Rectal smooth muscle tissue (tissue), 1 donor: Measurements from ENCODE around the gene RCN2.

Experiments
- H3K27ac ChIP-seq: one replicate; pipeline ENCODE4 v1.7.0; 2013; ENCODE audit warnings: low read depth, low read length, inconsistent platforms
- H3K27me3 ChIP-seq: one replicate; pipeline ENCODE4 v1.7.0; 2013; ENCODE audit warnings: low read length; ENCODE audit not compliant: control insufficient read depth, insufficient read depth
- H3K36me3 ChIP-seq: one replicate; pipeline ENCODE4 v1.7.0; 2013; ENCODE audit warnings: low read length; ENCODE audit not compliant: control insufficient read depth, insufficient read depth
- H3K4me1 ChIP-seq: one replicate; pipeline ENCODE4 v1.7.0; 2013; ENCODE audit warnings: low read length; ENCODE audit not compliant: control insufficient read depth, insufficient read depth
- H3K4me3 ChIP-seq: one replicate; pipeline ENCODE4 v1.7.0; 2013; ENCODE audit warnings: low read length
- H3K9ac ChIP-seq: one replicate; pipeline ENCODE4 v1.7.0; 2013; ENCODE audit warnings: low read length

Gene RCN2

DNA sequence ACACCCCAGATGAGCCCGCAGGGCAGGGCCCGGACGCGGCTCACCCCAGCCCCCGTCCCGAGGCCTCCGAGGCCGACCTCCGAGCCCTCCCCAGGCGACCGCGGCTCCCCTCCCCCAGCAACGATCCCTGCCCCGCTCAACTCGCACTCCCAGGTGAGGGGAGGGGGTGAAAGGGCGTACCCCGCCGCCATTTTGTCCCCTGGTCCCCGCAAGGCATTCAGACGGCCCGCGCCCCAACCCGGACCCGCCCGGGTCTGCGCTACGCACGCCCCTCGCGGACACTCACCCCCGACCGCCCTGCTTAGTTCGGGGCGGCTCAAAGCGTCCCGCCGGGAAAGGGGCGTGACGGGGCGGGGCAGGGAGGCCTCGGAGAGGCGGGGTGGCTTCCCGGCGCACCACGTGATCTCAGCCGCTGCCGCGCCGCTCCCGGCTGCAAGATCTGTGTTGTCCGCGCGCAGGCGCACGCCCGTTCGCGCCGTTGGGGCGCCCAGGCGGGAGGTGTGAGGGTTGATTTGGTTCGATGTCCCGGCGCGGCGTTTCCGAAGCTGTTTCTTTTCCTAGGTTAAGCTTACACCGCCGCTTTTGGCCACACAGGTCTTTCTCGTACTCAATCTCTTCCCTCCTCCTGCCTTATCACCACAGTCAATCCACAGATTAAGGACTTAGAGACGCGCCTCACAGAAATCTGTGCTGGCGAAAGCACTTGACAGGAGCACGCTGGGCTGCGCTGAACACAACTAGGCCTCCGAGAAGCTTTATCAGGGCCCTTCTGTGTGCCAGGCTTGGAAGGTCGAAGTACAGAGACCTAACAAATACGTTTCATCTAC, 26.3 kb upstream of the RCN2 start, which contains the start of gene SCAPER:
TSS of gene SCAPER (minus strand) at position 328 of the 827 bp plus-strand sequence. CDS start 21,523 bp downstream, outside the sequence.
- Histone ChIP-seq H3K36me3 (no peaks in the 10 kb centered on the region), H3K27me3 (no peaks in the 10 kb centered on the region), H3K9ac (peak within 1 kb of the TSS; percentile 3), H3K4me3 (peak within 1 kb of the TSS; percentile 91), H3K27ac (peak within 1 kb of the TSS; percentile 79), H3K4me1 (peaks cover 8% of the 10 kb centered on the region)

- H3K4me3 ChIP-seq = peak overlapping the region; percentile 91
- H3K27ac ChIP-seq = peak overlapping the region; percentile 79
- no peaks in the 10 kb centered on the region for H3K27me3 ChIP-seq
- H3K4me1 ChIP-seq = peaks cover 8% of the 10 kb centered on the region
- H3K36me3 ChIP-seq = no peaks in the 10 kb centered on the region
- no peak overlapping the region for H3K9ac ChIP-seq
Observed at GRCh38 chr15:76905855-76906254, 25.7 kb upstream of the RCN2 start.

- Histone ChIP-seq H3K27me3 (no peaks in the 10 kb centered on the region), H3K9ac (no peak overlapping the region), H3K4me3 (no peak overlapping the region), H3K4me1 (no peaks in the 10 kb centered on the region), H3K27ac (no peak overlapping the region), H3K36me3 (no peaks in the 10 kb centered on the region)
Observed at GRCh38 chr15:76912430-76912829, 19.1 kb upstream of the RCN2 start.

DNA sequence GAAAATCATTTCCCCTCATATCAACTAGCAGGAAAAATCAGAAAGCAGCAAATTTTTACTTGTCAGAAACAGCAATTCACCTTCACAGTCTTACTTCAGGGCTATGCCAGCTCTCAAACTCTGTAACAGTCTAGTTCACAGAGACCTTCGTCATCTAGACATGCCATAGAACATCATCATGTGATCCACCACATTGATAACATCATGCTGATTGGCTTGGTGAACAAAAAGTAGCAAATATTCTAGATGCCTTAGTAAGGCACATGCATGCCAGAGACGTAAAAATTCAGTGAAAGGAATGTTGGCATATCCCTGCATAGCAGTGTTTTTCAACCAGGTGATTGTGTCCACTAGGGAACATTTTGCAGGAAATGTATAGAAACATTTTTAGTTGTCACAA, 17.8 kb upstream of the RCN2 start:
- no peaks in the 10 kb centered on the region for H3K4me1 ChIP-seq
- no peak overlapping the region for H3K27ac ChIP-seq
- H3K9ac ChIP-seq = no peak overlapping the region
- no peak overlapping the region for H3K4me3 ChIP-seq
- H3K36me3 ChIP-seq = no peaks in the 10 kb centered on the region
- H3K27me3 ChIP-seq = no peaks in the 10 kb centered on the region

DNA sequence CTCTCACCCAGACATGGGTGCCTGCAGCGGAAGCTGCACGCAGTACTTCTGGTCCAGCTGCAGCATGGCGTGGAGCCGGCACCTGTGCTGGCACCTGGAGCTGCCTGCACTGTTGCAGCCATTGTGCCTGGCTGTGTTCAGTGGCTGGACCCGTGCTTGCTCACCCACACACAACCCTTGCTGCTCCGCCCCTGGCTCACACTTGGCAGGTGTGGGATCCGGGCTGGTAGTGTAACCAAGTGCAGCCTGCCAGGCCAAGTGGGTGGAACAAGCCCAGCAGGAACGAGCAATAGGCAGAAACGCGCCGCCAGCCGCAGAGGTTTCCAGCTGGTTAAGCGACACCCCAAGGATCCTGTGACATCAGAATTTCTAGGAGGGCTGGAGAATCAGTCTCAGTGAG, 15.2 kb upstream of the RCN2 start:
- Histone ChIP-seq H3K9ac (no peak overlapping the region), H3K4me3 (no peak overlapping the region), H3K27me3 (no peaks in the 10 kb centered on the region), H3K36me3 (no peaks in the 10 kb centered on the region), H3K27ac (no peak overlapping the region), H3K4me1 (no peaks in the 10 kb centered on the region)

- no peaks in the 10 kb centered on the region for H3K27me3 ChIP-seq
- H3K36me3 ChIP-seq = no peaks in the 10 kb centered on the region
- H3K9ac ChIP-seq = no peak overlapping the region
- no peak overlapping the region for H3K27ac ChIP-seq
- H3K4me1 ChIP-seq = no peaks in the 10 kb centered on the region
- H3K4me3 ChIP-seq = no peak overlapping the region
Observed at GRCh38 chr15:76928201-76928600, 3.3 kb upstream of the RCN2 start.

DNA sequence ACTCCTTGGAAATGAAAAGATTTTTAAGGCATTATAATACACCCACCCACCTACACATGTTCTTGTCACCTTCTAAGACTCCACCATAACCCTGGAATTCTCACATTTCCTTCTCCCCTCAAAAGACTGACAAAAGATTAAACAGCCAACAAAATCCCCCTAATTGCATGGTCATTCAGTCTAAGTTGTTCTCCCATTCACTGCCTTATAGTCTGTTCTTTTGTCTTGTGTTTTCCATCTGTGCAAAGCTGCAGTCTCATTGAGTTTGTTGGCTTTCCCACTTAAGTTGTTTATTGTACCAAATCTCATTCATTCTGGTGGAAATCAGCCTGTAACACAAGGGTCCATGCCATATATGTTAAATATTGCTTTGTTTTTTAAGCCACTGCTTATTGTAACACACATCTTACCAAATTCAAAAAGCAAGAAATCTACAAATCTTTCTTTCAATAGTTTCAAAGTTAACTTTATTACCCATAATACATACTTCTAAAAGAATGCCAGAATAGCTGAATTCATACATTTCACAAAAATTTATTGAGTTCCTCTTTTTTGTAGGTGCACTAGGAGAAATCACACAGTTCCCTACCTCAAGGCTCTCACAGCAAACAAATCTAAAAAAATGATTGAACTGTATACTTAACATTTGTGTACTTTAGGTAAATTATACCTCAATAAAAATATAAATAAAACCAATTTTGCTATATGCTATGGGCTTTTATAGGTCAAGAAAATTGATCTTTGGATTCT, 2.4 kb upstream of the RCN2 start:
- no peak overlapping the region for H3K9ac ChIP-seq
- no peaks in the 10 kb centered on the region for H3K27me3 ChIP-seq
- no peaks in the 10 kb centered on the region for H3K36me3 ChIP-seq
- H3K27ac ChIP-seq = no peak overlapping the region
- H3K4me1 ChIP-seq = no peaks in the 10 kb centered on the region
- H3K4me3 ChIP-seq = no peak overlapping the region

- H3K4me3 ChIP-seq = peak overlapping the region; percentile 60
- H3K27ac ChIP-seq = peak overlapping the region; percentile 18
- no peaks in the 10 kb centered on the region for H3K36me3 ChIP-seq
- H3K4me1 ChIP-seq = no peaks in the 10 kb centered on the region
- no peak overlapping the region for H3K9ac ChIP-seq
- no peaks in the 10 kb centered on the region for H3K27me3 ChIP-seq
Observed at GRCh38 chr15:76930831-76931396, 635 bp upstream of the RCN2 start.

GRCh38 chr15:76932135-76932966, 802 bp downstream of the RCN2 start:
- Histone ChIP-seq H3K27ac (peak overlapping the region; percentile 62), H3K9ac (peak overlapping the region; percentile 4), H3K36me3 (peaks cover 3% of the 10 kb centered on the region), H3K27me3 (no peaks in the 10 kb centered on the region), H3K4me3 (peak overlapping the region; percentile 65), H3K4me1 (no peaks in the 10 kb centered on the region)

- H3K9ac ChIP-seq = no peak overlapping the region
- H3K27me3 ChIP-seq = no peaks in the 10 kb centered on the region
- H3K36me3 ChIP-seq = peaks cover 3% of the 10 kb centered on the region
- no peak overlapping the region for H3K27ac ChIP-seq
- no peaks in the 10 kb centered on the region for H3K4me1 ChIP-seq
- H3K4me3 ChIP-seq = no peak overlapping the region
Observed at GRCh38 chr15:76935620-76936019, 4.1 kb downstream of the RCN2 start.

DNA sequence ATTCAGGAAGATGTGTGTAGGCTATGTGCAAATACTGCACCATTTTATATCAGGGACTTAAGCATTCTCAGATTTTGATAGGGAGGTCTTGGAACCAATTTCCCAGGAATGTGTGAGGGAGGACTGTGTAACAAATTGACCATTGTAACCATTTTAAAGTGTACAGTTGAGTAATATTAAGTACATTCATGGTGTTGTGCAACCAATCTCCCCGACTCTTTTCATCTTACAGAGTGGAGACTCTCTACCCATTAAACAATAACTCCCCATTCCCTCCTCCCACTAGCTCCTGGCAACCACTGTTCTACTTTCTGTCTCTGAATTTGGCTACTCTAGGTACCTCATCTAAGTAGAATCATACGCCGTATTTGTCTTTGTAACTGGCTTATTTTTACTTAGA, 5.1 kb downstream of the RCN2 start:
- peaks cover 3% of the 10 kb centered on the region for H3K36me3 ChIP-seq
- no peaks in the 10 kb centered on the region for H3K4me1 ChIP-seq
- H3K27ac ChIP-seq = no peak overlapping the region
- H3K9ac ChIP-seq = no peak overlapping the region
- no peaks in the 10 kb centered on the region for H3K27me3 ChIP-seq
- no peak overlapping the region for H3K4me3 ChIP-seq

GRCh38 chr15:76938752-76939151, 7.2 kb downstream of the RCN2 start:
- Histone ChIP-seq H3K27me3 (no peaks in the 10 kb centered on the region), H3K4me3 (no peak overlapping the region), H3K36me3 (peaks cover 3% of the 10 kb centered on the region), H3K9ac (no peak overlapping the region), H3K4me1 (no peaks in the 10 kb centered on the region), H3K27ac (no peak overlapping the region)
